OCI-LY1 (cell line): ENCODE results near the gene SDK2.

ENCODE experiments used
- CTCF ChIP-seq: fragments of 200-600 bp; sonication (generic), shearing (Covaris generic); IDR thresholded peaks from 2 replicates; pipeline ENCODE4 v1.5.1; 2017; ENCODE audit warnings: mild to moderate bottlenecking, antibody characterized with exemption, low read length, moderate library complexity, mixed read lengths
- EZH2 ChIP-seq: fragments of 200-600 bp; sonication (generic), shearing (Covaris generic); IDR thresholded peaks from 2 replicates; pipeline ENCODE4 v1.8.0; 2017; ENCODE audit warnings: borderline replicate concordance, mixed run types, mild to moderate bottlenecking, antibody characterized with exemption, low read length, moderate library complexity, mixed read lengths

GRCh38 chr17:73379826-73380225 lies 264.4 kb downstream of the SDK2 start:
- TF ChIP-seq EZH2 (no peak), CTCF (no peak)
